Left ventricle myocardium inferior (tissue), 1 donor: ENCODE data around the gene RP9. TPM values are rescaled to one million over a fixed set of nuclear protein-coding genes. Genes with fewer than 3 reads are reported as not detected.

Experiments
- DNase-seq: peaks from one replicate; pipeline ENCODE4 v3.0.0-alpha.2; 2020
- H3K27ac ChIP-seq: fragments of 200-600 bp; replicated peaks from 2 replicates; pipeline ENCODE4 v1.8.0; 2021
- H3K27me3 ChIP-seq: fragments of 200-600 bp; 2 replicates; pipeline ENCODE4 v1.8.0; 2021; ENCODE audit warnings: low read depth
- H3K36me3 ChIP-seq: fragments of 200-600 bp; 2 replicates; pipeline ENCODE4 v1.8.0; 2021
- H3K4me1 ChIP-seq: fragments of 200-600 bp; 2 replicates; pipeline ENCODE4 v1.8.0; 2021
- H3K4me3 ChIP-seq: fragments of 200-600 bp; 2 replicates; pipeline ENCODE4 v1.8.0; 2021; ENCODE audit warnings: mild to moderate bottlenecking, moderate library complexity
- H3K9me3 ChIP-seq: fragments of 200-600 bp; replicated peaks from 2 replicates; pipeline ENCODE4 v1.8.0; 2021
- intact Hi-C: fragments of 100-400 bp; cut with micrococcal nuclease; formaldehyde crosslinking; loops from one replicate; pipeline ENCODE4 v1.11.0; 2022
- total RNA-seq: library from RNA; stranded (reverse); fragmentation: NEBNext Ultra II Directional; extraction: Animal tissue kit (Norgen Biotek cat#: 25700); gene quantifications from one replicate; pipeline ENCODE4 v1.2.1, GENCODE V29; 2021
- TF ChIP-seq, protein P1 (sequence below): fragments of 200-600 bp; IDR thresholded peaks from 2 replicates; pipeline ENCODE4 v1.8.0; 2021; ENCODE audit warnings: antibody characterized with exemption, mild to moderate bottlenecking, borderline replicate concordance
- donor health status: DM: no; HTN: yes; CAD: no; lungs with severe emphysema.

Gene RP9
- total RNA-seq, 1 donor from 2014 or later = 20.2 TPM

DNA sequence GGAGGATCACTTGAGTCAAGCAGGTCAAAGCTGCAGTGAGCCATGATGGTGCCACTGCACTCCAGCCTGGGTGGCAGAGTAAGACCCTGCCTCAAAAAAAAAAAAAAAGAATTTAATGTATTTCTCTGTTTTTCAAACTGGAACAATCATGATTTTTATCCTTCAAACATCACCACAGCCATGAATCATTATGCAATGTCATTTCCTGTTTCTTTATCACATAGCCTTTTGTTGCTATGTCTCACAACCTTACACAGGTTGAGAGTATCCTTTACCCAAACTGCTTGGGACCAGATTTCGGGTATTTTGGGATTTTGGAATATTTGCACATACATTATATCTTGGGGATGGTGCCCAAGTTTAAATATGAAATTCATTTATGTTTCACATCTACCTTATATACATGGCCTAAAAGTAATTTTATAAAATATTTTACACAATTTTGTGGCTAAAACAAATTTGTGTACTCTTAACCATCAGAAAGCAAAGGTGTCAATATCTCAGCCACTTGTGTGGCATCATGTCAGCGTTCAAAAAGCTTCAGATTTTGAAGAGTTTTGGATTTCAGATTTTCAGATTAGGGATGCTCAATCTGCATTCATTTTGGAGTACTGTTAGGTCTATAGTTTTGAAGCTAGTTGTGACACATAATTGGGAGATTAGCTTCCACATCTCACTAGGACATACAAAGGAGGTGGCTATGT is 54.8 kb downstream of the RP9 start:
- no peak for DNase-seq
- Histone ChIP-seq H3K27me3 (no peaks in the 10 kb centered on the region), H3K4me1 (peaks cover 46% of the 10 kb centered on the region), H3K27ac (no peak overlapping the region), H3K9me3 (no peaks in the 10 kb centered on the region), H3K36me3 (peaks cover 5% of the 10 kb centered on the region), H3K4me3 (no peak overlapping the region)
- TF ChIP-seq, protein P1, sequence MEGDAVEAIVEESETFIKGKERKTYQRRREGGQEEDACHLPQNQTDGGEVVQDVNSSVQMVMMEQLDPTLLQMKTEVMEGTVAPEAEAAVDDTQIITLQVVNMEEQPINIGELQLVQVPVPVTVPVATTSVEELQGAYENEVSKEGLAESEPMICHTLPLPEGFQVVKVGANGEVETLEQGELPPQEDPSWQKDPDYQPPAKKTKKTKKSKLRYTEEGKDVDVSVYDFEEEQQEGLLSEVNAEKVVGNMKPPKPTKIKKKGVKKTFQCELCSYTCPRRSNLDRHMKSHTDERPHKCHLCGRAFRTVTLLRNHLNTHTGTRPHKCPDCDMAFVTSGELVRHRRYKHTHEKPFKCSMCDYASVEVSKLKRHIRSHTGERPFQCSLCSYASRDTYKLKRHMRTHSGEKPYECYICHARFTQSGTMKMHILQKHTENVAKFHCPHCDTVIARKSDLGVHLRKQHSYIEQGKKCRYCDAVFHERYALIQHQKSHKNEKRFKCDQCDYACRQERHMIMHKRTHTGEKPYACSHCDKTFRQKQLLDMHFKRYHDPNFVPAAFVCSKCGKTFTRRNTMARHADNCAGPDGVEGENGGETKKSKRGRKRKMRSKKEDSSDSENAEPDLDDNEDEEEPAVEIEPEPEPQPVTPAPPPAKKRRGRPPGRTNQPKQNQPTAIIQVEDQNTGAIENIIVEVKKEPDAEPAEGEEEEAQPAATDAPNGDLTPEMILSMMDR = no peak
- intact Hi-C loops = no loop called here

DNA sequence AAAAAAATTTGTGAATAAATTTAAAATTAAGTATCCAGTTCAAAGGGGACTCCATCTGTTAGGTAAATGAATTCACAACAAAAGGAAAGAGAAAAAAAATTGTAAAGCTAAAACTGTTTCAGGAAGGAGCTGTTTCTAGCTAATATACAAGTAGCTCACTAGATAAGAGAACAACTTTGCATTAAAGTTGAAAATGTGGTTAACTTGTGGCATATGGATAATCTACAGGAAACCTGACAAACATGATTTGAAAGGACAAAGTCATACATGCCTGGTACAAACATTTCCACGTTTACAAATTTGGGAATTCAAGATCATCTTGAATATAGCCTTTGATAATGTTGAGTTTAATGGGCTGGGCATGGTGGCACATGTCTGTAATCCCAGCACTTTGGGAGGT is 55.5 kb downstream of the RP9 start:
- Histone ChIP-seq H3K4me1 (peaks cover 40% of the 10 kb centered on the region), H3K36me3 (peaks cover 5% of the 10 kb centered on the region), H3K4me3 (no peak overlapping the region), H3K27ac (no peak overlapping the region), H3K9me3 (no peaks in the 10 kb centered on the region), H3K27me3 (no peaks in the 10 kb centered on the region)
- intact Hi-C loops = no loop called here
- TF ChIP-seq, protein P1 = no peak
- DNase-seq = no peak

DNA sequence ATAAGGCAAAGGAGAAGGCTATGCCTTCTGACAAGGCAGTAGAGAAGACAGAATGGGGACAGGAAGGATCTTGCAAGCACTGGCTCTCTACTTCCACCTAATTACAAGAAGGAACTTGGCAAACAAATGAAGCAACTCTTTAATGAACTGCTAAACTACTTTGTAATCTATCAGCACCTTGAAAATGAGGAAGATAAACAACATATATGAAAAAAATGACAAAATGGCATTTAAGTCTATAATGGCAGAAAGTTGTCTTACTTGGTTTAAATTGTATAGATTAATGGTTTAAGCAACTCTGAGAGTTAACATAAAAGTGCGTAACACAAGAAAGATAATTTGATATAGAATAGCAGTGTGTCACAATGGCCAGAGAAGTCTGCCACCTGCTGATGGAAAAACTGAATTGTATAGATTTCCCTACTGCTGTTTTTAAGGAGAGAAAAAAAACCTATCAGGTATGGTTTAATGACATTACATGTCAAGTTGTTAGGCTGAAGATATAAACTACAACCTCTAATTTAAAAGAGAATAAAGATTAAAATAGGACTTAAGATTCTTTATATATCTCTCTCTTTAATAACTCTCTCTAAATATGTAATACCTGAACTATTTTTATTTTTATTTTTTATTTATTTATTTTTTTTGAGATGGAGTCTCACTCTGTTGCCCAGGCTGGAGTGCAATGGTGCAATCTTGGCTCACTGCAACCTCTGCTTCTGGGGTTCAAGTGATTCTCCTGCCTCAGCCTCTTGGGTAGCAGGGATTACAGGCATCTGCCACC is 58.5 kb downstream of the RP9 start:
- Histone ChIP-seq H3K27ac (peak overlapping the region; percentile 55), H3K27me3 (no peaks in the 10 kb centered on the region), H3K4me3 (no peak overlapping the region), H3K4me1 (peaks cover 40% of the 10 kb centered on the region), H3K36me3 (no peaks in the 10 kb centered on the region), H3K9me3 (no peaks in the 10 kb centered on the region)
- DNase-seq = no peak
- intact Hi-C loops = no loop called here
- TF ChIP-seq, protein P1 = peak; percentile 75

DNA sequence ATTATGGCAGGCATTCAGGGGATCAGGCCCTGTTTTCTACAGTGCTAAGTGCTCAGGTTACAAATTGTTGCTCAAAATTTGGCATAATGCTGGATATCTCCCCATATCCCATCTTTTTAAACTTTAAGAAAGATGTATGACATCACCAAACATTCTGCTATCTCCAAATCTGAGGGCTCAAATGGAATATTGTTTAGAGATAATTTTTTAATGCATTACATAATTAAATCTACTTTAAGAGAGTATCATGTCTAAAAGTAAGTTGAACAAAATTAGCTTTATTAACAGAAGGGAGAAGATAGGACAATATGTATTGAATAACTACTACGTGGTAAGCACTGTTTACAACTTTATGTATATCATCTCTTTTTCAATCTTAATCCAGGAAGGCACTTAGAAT is 60.5 kb downstream of the RP9 start:
- TF ChIP-seq, protein P1 = no peak
- Histone ChIP-seq H3K36me3 (no peaks in the 10 kb centered on the region), H3K4me1 (peaks cover 51% of the 10 kb centered on the region), H3K9me3 (no peaks in the 10 kb centered on the region), H3K27me3 (no peaks in the 10 kb centered on the region), H3K4me3 (no peak overlapping the region), H3K27ac (no peak overlapping the region)
- intact Hi-C loops = loop anchor here (10.0 kb wide), 1 partner anchor 104 kb away; no protein-coding TSS in a partner anchor
- DNase-seq = no peak

DNA sequence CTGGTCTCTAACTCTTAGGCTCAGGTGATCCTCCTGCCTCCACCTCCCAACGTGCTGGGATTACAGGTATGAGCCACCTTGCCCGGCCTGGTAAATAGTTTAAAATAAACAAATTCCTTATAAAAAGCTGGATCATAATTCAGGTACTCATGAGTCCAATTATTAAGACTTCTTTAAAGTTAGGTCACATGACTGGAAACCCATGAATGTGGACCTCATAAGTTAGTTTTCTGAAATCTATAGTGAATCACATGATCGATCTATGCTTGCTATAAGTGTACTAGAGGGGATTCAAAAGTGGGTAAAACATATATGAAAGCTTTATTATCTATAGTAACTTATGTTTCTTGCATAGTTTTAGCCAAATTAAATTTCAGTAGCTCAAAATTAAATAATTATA is 60.9 kb downstream of the RP9 start:
- Histone ChIP-seq H3K36me3 (no peaks in the 10 kb centered on the region), H3K4me1 (peaks cover 53% of the 10 kb centered on the region), H3K27ac (no peak overlapping the region), H3K4me3 (no peak overlapping the region), H3K27me3 (no peaks in the 10 kb centered on the region), H3K9me3 (no peaks in the 10 kb centered on the region)
- intact Hi-C loops = loop anchor here (10.0 kb wide), 1 partner anchor 103 kb away; no protein-coding TSS in a partner anchor
- TF ChIP-seq, protein P1 = no peak
- no peak for DNase-seq
